ENCODE results near the gene KRTAP22-1.

KRTAP22-1 gene

GRCh38 chr21:30629200-30629599, 28.3 kb downstream of the KRTAP22-1 start:
- no peak for TF ChIP-seq FOXP2 (optimal IDR thresholded peaks at IDR 0.05; ENCODE audit: borderline replicate concordance, extremely low read depth, extremely low read length, insufficient read depth)

GRCh38 chr21:30634906-30635305, 34.0 kb downstream of the KRTAP22-1 start, which contains the start of gene KRTAP20-2:
KRTAP20-2 (plus strand) TSS chr21:30635206; CDS start chr21:30635264, 58 bp downstream.
- no peak for TF ChIP-seq FOXP2 (optimal IDR thresholded peaks at IDR 0.05; ENCODE audit: borderline replicate concordance, extremely low read depth, extremely low read length, insufficient read depth)
- no peak for TF ChIP-seq SIN3A (IDR thresholded peaks at IDR 0.05; ENCODE audit: borderline replicate concordance, insufficient read depth, low read length)
- no peak for TF ChIP-seq POLR2AphosphoS5 (IDR thresholded peaks at IDR 0.05; ENCODE audit: low read depth, low read length)
- no peak for TF ChIP-seq REST (IDR thresholded peaks at IDR 0.05; ENCODE audit: insufficient read depth in 1 of 2, low read depth in 2 of 2, low read length in 2 of 2)
- TF ChIP-seq TAF1 (IDR thresholded peaks at IDR 0.05; ENCODE audit: borderline replicate concordance, insufficient read depth, low read length), result no peak

- no peak for TF ChIP-seq REST (IDR thresholded peaks at IDR 0.05; ENCODE audit: insufficient read depth in 1 of 2, low read depth in 2 of 2, low read length in 2 of 2)
- no peak for TF ChIP-seq FOXP2 (optimal IDR thresholded peaks at IDR 0.05; ENCODE audit: borderline replicate concordance, extremely low read depth, extremely low read length, insufficient read depth)
- TF ChIP-seq SIN3A (IDR thresholded peaks at IDR 0.05; ENCODE audit: borderline replicate concordance, insufficient read depth, low read length), result no peak
- TF ChIP-seq TAF1 (IDR thresholded peaks at IDR 0.05; ENCODE audit: borderline replicate concordance, insufficient read depth, low read length), result no peak
- no peak for TF ChIP-seq POLR2AphosphoS5 (IDR thresholded peaks at IDR 0.05; ENCODE audit: low read depth, low read length)
These were observed 37.8 kb downstream of the KRTAP22-1 start for GRCh38 chr21:30638686-30639085.

GRCh38 chr21:30642564-30642963, 41.7 kb downstream of the KRTAP22-1 start, which contains the start of gene KRTAP20-3:
KRTAP20-3 (plus strand) TSS chr21:30642864.
- TF ChIP-seq REST (IDR thresholded peaks at IDR 0.05; ENCODE audit: insufficient read depth in 1 of 2, low read depth in 2 of 2, low read length in 2 of 2) (no peak), POLR2AphosphoS5 (IDR thresholded peaks at IDR 0.05; ENCODE audit: low read depth, low read length) (no peak), SIN3A (IDR thresholded peaks at IDR 0.05; ENCODE audit: borderline replicate concordance, insufficient read depth, low read length) (no peak), FOXP2 (optimal IDR thresholded peaks at IDR 0.05; ENCODE audit: borderline replicate concordance, extremely low read depth, extremely low read length, insufficient read depth) (no peak), TAF1 (IDR thresholded peaks at IDR 0.05; ENCODE audit: borderline replicate concordance, insufficient read depth, low read length) (no peak)

- TF ChIP-seq POLR2AphosphoS5 (IDR thresholded peaks at IDR 0.05; ENCODE audit: low read depth, low read length), result no peak
- no peak for TF ChIP-seq REST (IDR thresholded peaks at IDR 0.05; ENCODE audit: insufficient read depth in 1 of 2, low read depth in 2 of 2, low read length in 2 of 2)
- TF ChIP-seq SIN3A (IDR thresholded peaks at IDR 0.05; ENCODE audit: borderline replicate concordance, insufficient read depth, low read length), result no peak
- no peak for TF ChIP-seq TAF1 (IDR thresholded peaks at IDR 0.05; ENCODE audit: borderline replicate concordance, insufficient read depth, low read length)
These were observed 46.1 kb downstream of the KRTAP22-1 start for GRCh38 chr21:30646904-30647414.

All from PFSK-1 (cell line).